SK-N-SH (cell line): Measurements from ENCODE around the gene ZFPL1. TPM values are rescaled to one million over a fixed set of nuclear protein-coding genes. Genes with fewer than 3 reads are reported as not detected.

ENCODE experiments used
- CTCF ChIA-PET: fragments of 300-600, 350-600 bp; formaldehyde crosslinking; extraction: SDS; loops from one replicate; lab custom pipeline; 2021; lab: Yijun Ruan, JAX
- POLR2A ChIA-PET: fragments of 350-600 bp; sonication (Branson Sonifier 250); formaldehyde crosslinking; extraction: SDS; loops from one replicate; lab custom pipeline; 2020; ENCODE audit warnings: antibody characterized with exemption, inconsistent platforms; lab: Yijun Ruan, JAX
- DNase-seq: peaks from one replicate; pipeline ENCODE4 v3.0.0; 2012
- H2AFZ ChIP-seq: fragments of 200-600 bp; sonication (generic); 2 replicates; pipeline ENCODE4 v1.8.1; 2016; ENCODE audit warnings: antibody characterized with exemption, mild to moderate bottlenecking, low read depth
- H3F3A ChIP-seq: fragments of 200-600 bp; sonication (generic); replicated peaks from 2 replicates; pipeline ENCODE3; 2016; ENCODE audit warnings: antibody characterized with exemption, mild to moderate bottlenecking; ENCODE audit not compliant: insufficient read depth
- H3K27ac ChIP-seq, 2 experiments: fragments of 200-500 bp in 1 of 2; fragments of 200-600 bp in 1 of 2; sonication (Bioruptor generic) in 1 of 2; sonication (generic), shearing (Covaris generic) in 1 of 2; 2 replicates each; pipeline versions ENCODE4 v1.5.1 to v1.6.1; 2014 to 2016; ENCODE audit warnings: low read depth in 2 of 2, inconsistent platforms in 1 of 2, low read length in 1 of 2, mild to moderate bottlenecking in 1 of 2, mixed read lengths in 1 of 2
- H3K27me3 ChIP-seq: fragments of 200-600 bp; sonication (generic), shearing (Covaris generic); 2 replicates; pipeline ENCODE4 v1.6.1; 2016; ENCODE audit warnings: mixed run types; ENCODE audit not compliant: insufficient read depth
- H3K36me3 ChIP-seq, 2 experiments: fragments of 200-500 bp in 1 of 2; fragments of 200-600 bp in 1 of 2; sonication (Bioruptor generic) in 1 of 2; sonication (generic) in 1 of 2; replicated peaks in 1 of 2; 2 replicates each; pipeline versions ENCODE3 to v1.5.1; 2014 to 2016; ENCODE audit warnings: low read length in 1 of 2, mild to moderate bottlenecking in 1 of 2; ENCODE audit not compliant: insufficient read depth in 2 of 2, control insufficient read depth in 1 of 2
- H3K4me1 ChIP-seq, 2 experiments: fragments of 200-500 bp in 1 of 2; fragments of 200-600 bp in 1 of 2; sonication (Bioruptor generic) in 1 of 2; sonication (generic), shearing (Covaris generic) in 1 of 2; 2 replicates each; pipeline versions ENCODE4 v1.5.1 to v1.6.1; 2014 to 2016; ENCODE audit warnings: low read depth in 1 of 2, low read length in 1 of 2, mixed run types in 1 of 2; ENCODE audit not compliant: insufficient read depth in 2 of 2, control insufficient read depth in 1 of 2
- H3K4me2 ChIP-seq: fragments of 200-600 bp; sonication (generic), shearing (Covaris generic); 2 replicates; pipeline ENCODE4 v1.6.1; 2017; ENCODE audit warnings: mixed run types
- H3K4me3 ChIP-seq, 2 experiments: fragments of 200-500 bp in 1 of 2; fragments of 200-600 bp in 1 of 2; sonication (Bioruptor generic) in 1 of 2; sonication (generic), shearing (Covaris generic) in 1 of 2; 2 replicates each; pipeline versions ENCODE4 v1.5.1 to v1.8.1; 2014 to 2016; ENCODE audit warnings: low read depth in 2 of 2, inconsistent platforms in 1 of 2, low read length in 1 of 2, mild to moderate bottlenecking in 1 of 2, mixed read lengths in 1 of 2, moderate library complexity in 1 of 2
- H3K79me2 ChIP-seq: fragments of 200-600 bp; sonication (generic); 2 replicates; pipeline ENCODE4 v1.8.1; 2017; ENCODE audit warnings: mild to moderate bottlenecking; ENCODE audit not compliant: insufficient read depth
- H3K9ac ChIP-seq: fragments of 200-600 bp; sonication (generic); 2 replicates; pipeline ENCODE4 v1.6.1; 2017; ENCODE audit warnings: mixed run types
- H3K9me2 ChIP-seq: fragments of 200-600 bp; sonication (generic); 2 replicates; pipeline ENCODE4 v1.6.1; 2017; ENCODE audit warnings: mixed run types
- H3K9me3 ChIP-seq: fragments of 200-600 bp; sonication (generic); 2 replicates; pipeline ENCODE4 v1.6.1; 2017; ENCODE audit warnings: mixed run types, mild to moderate bottlenecking, moderate library complexity
- H4K20me1 ChIP-seq: fragments of 200-600 bp; sonication (generic); 2 replicates; pipeline ENCODE4 v1.6.1; 2017; ENCODE audit warnings: mild to moderate bottlenecking, mixed run types; ENCODE audit not compliant: insufficient read depth
- EZH2phosphoT487 ChIP-seq: fragments of 200-600 bp; sonication (generic); IDR thresholded peaks from 2 replicates; pipeline ENCODE4 v1.6.1; 2017; ENCODE audit warnings: low read depth, mixed run types, mild to moderate bottlenecking, antibody characterized with exemption, moderate library complexity, borderline replicate concordance
- FOSL2 ChIP-seq: IDR thresholded peaks from 2 replicates; pipeline ENCODE4 v1.4.0; 2012; ENCODE audit warnings: low read depth, mild to moderate bottlenecking, moderate library complexity, borderline replicate concordance
- FOXM1 ChIP-seq: IDR thresholded peaks from 2 replicates; pipeline ENCODE4 v1.4.0; 2012; ENCODE audit warnings: low read depth, mild to moderate bottlenecking
- GABPA ChIP-seq: IDR thresholded peaks from 2 replicates; pipeline ENCODE4 v1.4.0; 2012; ENCODE audit warnings: low read depth, mild to moderate bottlenecking
- GATA2 ChIP-seq: sonication (generic); formaldehyde crosslinking; IDR thresholded peaks from 2 replicates; pipeline ENCODE4 v1.5.0; 2020; ENCODE audit warnings: mild to moderate bottlenecking, missing genetic modification reagents
- MEF2A ChIP-seq: IDR thresholded peaks from 2 replicates; pipeline ENCODE4 v1.4.0; 2012; ENCODE audit warnings: low read depth, borderline replicate concordance
- MXI1 ChIP-seq: IDR thresholded peaks from 2 replicates; pipeline ENCODE4 v1.6.1; 2012; ENCODE audit warnings: mild to moderate bottlenecking, low read depth, low read length, improper control_type of control experiment
- POLR2AphosphoS5 ChIP-seq: IDR thresholded peaks from 2 replicates; pipeline ENCODE4 v1.6.1; 2012; ENCODE audit warnings: low read depth, low read length
- RCOR1 ChIP-seq: fragments of 150-350 bp; IDR thresholded peaks from 2 replicates; pipeline ENCODE4 v1.6.1; 2017; ENCODE audit warnings: antibody characterized with exemption, low read length
- RFX5 ChIP-seq: IDR thresholded peaks from 2 replicates; pipeline ENCODE4 v1.6.1; 2012; ENCODE audit warnings: mild to moderate bottlenecking, improper control_type of control experiment, low read length
- RXRA ChIP-seq: IDR thresholded peaks from 2 replicates; pipeline ENCODE4 v1.4.0; 2012; ENCODE audit warnings: low read depth, mild to moderate bottlenecking, borderline replicate concordance
- TEAD4 ChIP-seq: IDR thresholded peaks from 2 replicates; pipeline ENCODE4 v1.4.0; 2012; ENCODE audit warnings: mild to moderate bottlenecking, borderline replicate concordance; ENCODE audit not compliant: insufficient read depth
- YY1 ChIP-seq: IDR thresholded peaks from 2 replicates; pipeline ENCODE4 v1.4.0; 2012; ENCODE audit warnings: low read depth, mild to moderate bottlenecking
- WGBS: methylation state at CpG from one replicate; pipeline ENCODE4 v1.1.6; 2017; ENCODE audit warnings: low lambda C conversion rate; 5-methylcytosine and 5-hydroxymethylcytosine counted together
- polyA plus RNA-seq, 3 experiments: library from polyadenylated mRNA; depleted of rRNA; stranded (reverse); fragments of >200 nt; gene quantifications; 2 replicates each; pipeline ENCODE4 v1.2.3, GENCODE V29; 2012
- TF ChIP-seq, protein P1 (sequence below): fragments of 150-350 bp; IDR thresholded peaks from 2 replicates; pipeline ENCODE4 v1.6.1; 2017; ENCODE audit warnings: antibody characterized with exemption, low read length, low read depth, borderline replicate concordance
- TF ChIP-seq, protein P2 (sequence below): IDR thresholded peaks from 2 replicates; pipeline ENCODE4 v1.4.0; 2012; ENCODE audit warnings: low read depth
- TF ChIP-seq, protein P3 (sequence below): fragments of 200-600 bp; sonication (generic); IDR thresholded peaks from 2 replicates; pipeline ENCODE4 v1.6.1; 2017; ENCODE audit warnings: antibody characterized with exemption, mild to moderate bottlenecking, moderate library complexity

ZFPL1 gene
- polyA plus RNA-seq, 1 of the 3 experiments (the other 2 are of a cell fraction): 75.9 TPM

DNA sequence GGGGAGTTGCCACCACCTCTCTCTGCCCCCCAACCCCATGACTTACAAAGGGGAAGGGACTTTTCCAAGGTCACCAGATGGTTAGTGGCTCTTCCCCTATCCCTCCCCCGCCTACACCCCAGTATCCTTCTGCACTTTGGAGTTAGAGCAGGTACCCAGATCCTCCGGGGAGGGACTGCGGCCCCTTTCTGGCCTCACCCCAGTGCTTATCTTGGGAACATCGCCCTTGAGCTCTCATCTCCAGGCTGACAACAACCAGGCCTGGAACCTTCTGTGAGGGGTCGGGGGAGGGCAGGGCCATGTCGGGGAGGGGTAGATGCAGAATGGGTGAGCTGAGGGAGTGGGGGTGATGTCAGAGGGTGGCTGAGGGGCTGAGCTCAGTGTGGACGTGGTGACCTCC is 18.2 kb upstream of the ZFPL1 start:
- H3K79me2 ChIP-seq: no peaks in the 10 kb centered on the region
- H3F3A ChIP-seq: no peaks in the 10 kb centered on the region
- H2AFZ ChIP-seq: no peak overlapping the region
- no peak overlapping the region for H3K27ac ChIP-seq
- peak; percentile 52 for DNase-seq
- no peaks in the 10 kb centered on the region for H3K27me3 ChIP-seq
- no peak overlapping the region for H3K9ac ChIP-seq
- POLR2A ChIA-PET: interaction anchor here (1.0 kb wide), 1 partner anchor 8 kb away, joined by 4 read pairs; no protein-coding TSS in a partner anchor
- no peaks in the 10 kb centered on the region for H3K9me2 ChIP-seq
- H3K4me2 ChIP-seq: no peak overlapping the region
- CTCF ChIA-PET: interaction anchor here (0.6 to 1.8 kb wide), 2 partner anchors 28 to 51 kb away, joined by 4 to 9 read pairs; partner anchors contain the start of gene ARL2
- H3K9me3 ChIP-seq: no peaks in the 10 kb centered on the region
- TF ChIP-seq TEAD4: no peak
- TF ChIP-seq YY1: no peak
- TF ChIP-seq GATA2 (CRISPR knock-in tag): no peak
- TF ChIP-seq RXRA: no peak
- TF ChIP-seq, protein P1, sequence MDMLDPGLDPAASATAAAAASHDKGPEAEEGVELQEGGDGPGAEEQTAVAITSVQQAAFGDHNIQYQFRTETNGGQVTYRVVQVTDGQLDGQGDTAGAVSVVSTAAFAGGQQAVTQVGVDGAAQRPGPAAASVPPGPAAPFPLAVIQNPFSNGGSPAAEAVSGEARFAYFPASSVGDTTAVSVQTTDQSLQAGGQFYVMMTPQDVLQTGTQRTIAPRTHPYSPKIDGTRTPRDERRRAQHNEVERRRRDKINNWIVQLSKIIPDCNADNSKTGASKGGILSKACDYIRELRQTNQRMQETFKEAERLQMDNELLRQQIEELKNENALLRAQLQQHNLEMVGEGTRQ: no peak
- TF ChIP-seq FOXM1: no peak
- TF ChIP-seq RCOR1: no peak
- TF ChIP-seq, protein P2, sequence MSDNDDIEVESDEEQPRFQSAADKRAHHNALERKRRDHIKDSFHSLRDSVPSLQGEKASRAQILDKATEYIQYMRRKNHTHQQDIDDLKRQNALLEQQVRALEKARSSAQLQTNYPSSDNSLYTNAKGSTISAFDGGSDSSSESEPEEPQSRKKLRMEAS: no peak
- no peak for TF ChIP-seq GABPA
- TF ChIP-seq, protein P3, sequence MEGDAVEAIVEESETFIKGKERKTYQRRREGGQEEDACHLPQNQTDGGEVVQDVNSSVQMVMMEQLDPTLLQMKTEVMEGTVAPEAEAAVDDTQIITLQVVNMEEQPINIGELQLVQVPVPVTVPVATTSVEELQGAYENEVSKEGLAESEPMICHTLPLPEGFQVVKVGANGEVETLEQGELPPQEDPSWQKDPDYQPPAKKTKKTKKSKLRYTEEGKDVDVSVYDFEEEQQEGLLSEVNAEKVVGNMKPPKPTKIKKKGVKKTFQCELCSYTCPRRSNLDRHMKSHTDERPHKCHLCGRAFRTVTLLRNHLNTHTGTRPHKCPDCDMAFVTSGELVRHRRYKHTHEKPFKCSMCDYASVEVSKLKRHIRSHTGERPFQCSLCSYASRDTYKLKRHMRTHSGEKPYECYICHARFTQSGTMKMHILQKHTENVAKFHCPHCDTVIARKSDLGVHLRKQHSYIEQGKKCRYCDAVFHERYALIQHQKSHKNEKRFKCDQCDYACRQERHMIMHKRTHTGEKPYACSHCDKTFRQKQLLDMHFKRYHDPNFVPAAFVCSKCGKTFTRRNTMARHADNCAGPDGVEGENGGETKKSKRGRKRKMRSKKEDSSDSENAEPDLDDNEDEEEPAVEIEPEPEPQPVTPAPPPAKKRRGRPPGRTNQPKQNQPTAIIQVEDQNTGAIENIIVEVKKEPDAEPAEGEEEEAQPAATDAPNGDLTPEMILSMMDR: no peak
- no peak for TF ChIP-seq RFX5
- H3K4me3 ChIP-seq: no peak overlapping the region
- no peaks in the 10 kb centered on the region for H4K20me1 ChIP-seq
- WGBS: 51% methylated on average over 4 of the region's 7 CpGs
- no peaks in the 10 kb centered on the region; a peak in 1 of 4 replicates for H3K4me1 ChIP-seq
- no peaks in the 10 kb centered on the region for H3K36me3 ChIP-seq

DNA sequence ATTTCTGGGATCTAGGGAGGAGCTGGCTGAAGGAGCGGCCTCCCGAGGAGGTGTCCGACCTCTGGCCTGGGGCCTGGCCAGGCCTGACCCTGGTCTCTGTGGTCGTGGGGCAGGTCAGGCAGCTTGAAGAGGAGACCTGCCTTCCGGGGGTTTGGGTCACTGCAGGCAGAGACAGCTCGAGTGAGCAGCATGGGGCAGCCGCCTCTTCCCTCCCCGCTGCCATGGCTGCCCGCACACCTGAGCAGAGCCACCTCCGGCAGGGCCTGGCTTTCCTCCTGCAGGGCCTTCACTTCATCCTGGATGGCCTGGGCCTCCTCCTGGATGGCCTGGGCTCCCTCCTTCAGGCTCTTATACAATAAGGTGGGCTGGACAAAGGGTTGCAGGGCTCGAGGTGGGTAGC is 17.7 kb upstream of the ZFPL1 start:
- CTCF ChIA-PET: interaction anchor here (0.6 to 1.8 kb wide), 2 partner anchors 27 to 52 kb away, joined by 4 to 9 read pairs; partner anchors contain the start of gene ARL2
- Histone ChIP-seq H2AFZ (no peak overlapping the region), H3K79me2 (no peaks in the 10 kb centered on the region)

More for the DNA sequence above, 17.7 kb upstream of the ZFPL1 start:
- H3K27ac ChIP-seq: no peak overlapping the region
- H3K36me3 ChIP-seq: no peaks in the 10 kb centered on the region
- no peak for DNase-seq
- POLR2A ChIA-PET: interaction anchor here (1.0 kb wide), 1 partner anchor 8 kb away, joined by 4 read pairs; no protein-coding TSS in a partner anchor
- no peaks in the 10 kb centered on the region for H3K9me2 ChIP-seq
- no peaks in the 10 kb centered on the region for H3F3A ChIP-seq
- no peaks in the 10 kb centered on the region for H4K20me1 ChIP-seq
- TF ChIP-seq MXI1 (no peak), POLR2AphosphoS5 (no peak), FOSL2 (no peak), GABPA (no peak), GATA2 (CRISPR knock-in tag) (no peak), EZH2phosphoT487 (no peak), MEF2A (no peak)
- TF ChIP-seq, protein P3: no peak
- TF ChIP-seq, all 33 proteins: peak for 0
- Histone ChIP-seq H3K4me1 (no peaks in the 10 kb centered on the region; a peak in 1 of 4 replicates), H3K9ac (no peak overlapping the region), H3K4me2 (no peak overlapping the region), H3K9me3 (no peaks in the 10 kb centered on the region), H3K4me3 (no peak overlapping the region), H3K27me3 (no peaks in the 10 kb centered on the region)
- 74% methylated on average over 3 of the region's 11 CpGs for WGBS
